ENCODE measurements around the gene MCC. TPM values are rescaled to one million over a fixed set of nuclear protein-coding genes. Genes with fewer than 3 reads are reported as not detected.
"Not testable (repeated sequence)": the region's sequence is repeated elsewhere in the genome, so short reads cannot be mapped to it uniquely, and the experiment has no call there.

The MCC gene
- total and polyA plus RNA-seq, 2 donors from 2014 or later: 2.4 to 20.6 TPM

DNA sequence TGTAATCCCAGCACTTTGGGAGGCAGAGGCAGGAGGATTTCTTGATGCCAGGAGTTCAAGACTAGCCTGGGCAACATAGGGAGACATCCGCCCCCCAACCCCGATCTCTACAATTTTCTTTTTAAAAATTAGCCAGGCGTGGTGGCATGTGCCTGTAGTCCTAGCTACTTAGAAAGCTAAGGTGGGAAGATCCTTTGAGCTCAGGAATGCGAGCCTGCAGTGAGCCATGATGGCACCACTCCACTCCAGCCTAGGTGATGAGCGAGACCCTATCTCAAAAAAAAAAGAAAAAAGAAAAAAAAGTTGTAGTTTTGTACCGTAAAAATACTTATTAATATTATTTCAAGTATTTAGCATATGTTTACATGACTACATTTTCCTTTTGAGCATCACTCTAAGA is 82.7 kb downstream of the MCC start:
- intact Hi-C loops (cut with DNase I): no loop called here
- H3K9me3 ChIP-seq (ENCODE audit: control insufficient read depth in 2 of 3, insufficient read depth in 1 of 3, low read length in 3 of 3): no peaks in the 10 kb centered on the region
- no peak overlapping the region for H3K9ac ChIP-seq (ENCODE audit: low read length in 3 of 3)
- no peak for TF ChIP-seq CTCF (IDR thresholded peaks at IDR 0.05; ENCODE audit: borderline replicate concordance, extremely low read depth, insufficient read depth)
- DNase-seq (no peak), FAIRE-seq (no peak)
- no peak overlapping the region for H3K4me3 ChIP-seq (ENCODE audit: low read length in 3 of 3)
- H3K4me1 ChIP-seq (ENCODE audit: control insufficient read depth in 2 of 3, insufficient read depth in 2 of 3, low read depth in 1 of 3, low read length in 3 of 3): no peaks in the 10 kb centered on the region
- H3K36me3 ChIP-seq (ENCODE audit: control insufficient read depth in 2 of 3, insufficient read depth in 3 of 3, low read length in 3 of 3): no peaks in the 10 kb centered on the region
- H3K27me3 ChIP-seq (ENCODE audit: control insufficient read depth, insufficient read depth, low read length): no peaks in the 10 kb centered on the region
- H3K27ac ChIP-seq (ENCODE audit: low read depth in 2 of 2, low read length in 2 of 2): no peak overlapping the region

- FAIRE-seq: no peak
- Histone ChIP-seq H3K9me3 (ENCODE audit: control insufficient read depth in 2 of 3, insufficient read depth in 1 of 3, low read length in 3 of 3) (no peaks in the 10 kb centered on the region), H3K27me3 (ENCODE audit: control insufficient read depth, insufficient read depth, low read length) (no peaks in the 10 kb centered on the region), H3K4me1 (ENCODE audit: control insufficient read depth in 2 of 3, insufficient read depth in 2 of 3, low read depth in 1 of 3, low read length in 3 of 3) (no peaks in the 10 kb centered on the region), H3K4me3 (ENCODE audit: low read length in 3 of 3) (no peak overlapping the region), H3K9ac (ENCODE audit: low read length in 3 of 3) (no peak overlapping the region), H3K36me3 (ENCODE audit: control insufficient read depth in 2 of 3, insufficient read depth in 3 of 3, low read length in 3 of 3) (no peaks in the 10 kb centered on the region), H3K27ac (ENCODE audit: low read depth in 2 of 2, low read length in 2 of 2) (no peak overlapping the region)
- TF ChIP-seq CTCF (IDR thresholded peaks at IDR 0.05; ENCODE audit: borderline replicate concordance, extremely low read depth, insufficient read depth): no peak
- intact Hi-C loops (cut with DNase I): no loop called here
- DNase-seq: no peak
Observed at GRCh38 chr5:113404269-113404668, 84.0 kb downstream of the MCC start.

DNA sequence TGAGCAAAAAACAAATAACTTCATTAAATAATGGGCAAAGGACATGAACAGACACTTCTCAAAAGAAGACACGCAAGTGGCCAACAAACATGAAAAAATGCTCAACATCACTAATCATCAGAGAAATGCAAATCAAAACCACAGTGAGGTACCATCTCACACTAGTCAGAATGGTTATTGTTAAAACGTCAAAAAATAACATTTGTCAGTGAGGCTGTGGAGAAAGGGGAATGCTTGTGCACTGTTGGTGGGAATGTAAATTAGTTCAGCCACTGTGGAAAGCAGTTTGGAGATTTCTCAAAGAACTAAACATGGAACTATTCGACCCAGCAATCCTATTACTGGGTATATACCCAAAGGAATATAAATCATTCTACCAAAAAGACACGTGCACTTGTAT is 90.3 kb downstream of the MCC start:
- H3K27ac ChIP-seq (ENCODE audit: low read depth in 2 of 2, low read length in 2 of 2); FAIRE-seq; H3K9me3 ChIP-seq (ENCODE audit: control insufficient read depth in 2 of 3, insufficient read depth in 1 of 3, low read length in 3 of 3); H3K4me3 ChIP-seq (ENCODE audit: low read length in 3 of 3); H3K4me1 ChIP-seq (ENCODE audit: control insufficient read depth in 2 of 3, insufficient read depth in 2 of 3, low read depth in 1 of 3, low read length in 3 of 3); H3K27me3 ChIP-seq (ENCODE audit: control insufficient read depth, insufficient read depth, low read length); intact Hi-C loops (cut with DNase I); DNase-seq; H3K9ac ChIP-seq (ENCODE audit: low read length in 3 of 3); H3K36me3 ChIP-seq (ENCODE audit: control insufficient read depth in 2 of 3, insufficient read depth in 3 of 3, low read length in 3 of 3): not testable (repeated sequence)

GRCh38 chr5:113397046-113397445 is 91.2 kb downstream of the MCC start:
- no peaks in the 10 kb centered on the region for H3K36me3 ChIP-seq (ENCODE audit: control insufficient read depth in 2 of 3, insufficient read depth in 3 of 3, low read length in 3 of 3)
- no peak for DNase-seq
- intact Hi-C loops (cut with DNase I): no loop called here
- no peak overlapping the region for H3K27ac ChIP-seq (ENCODE audit: low read depth in 2 of 2, low read length in 2 of 2)
- no peaks in the 10 kb centered on the region for H3K9me3 ChIP-seq (ENCODE audit: control insufficient read depth in 2 of 3, insufficient read depth in 1 of 3, low read length in 3 of 3)
- H3K27me3 ChIP-seq (ENCODE audit: control insufficient read depth, insufficient read depth, low read length): no peaks in the 10 kb centered on the region
- no peak for TF ChIP-seq CTCF (IDR thresholded peaks at IDR 0.05; ENCODE audit: borderline replicate concordance, extremely low read depth, insufficient read depth)
- no peak for FAIRE-seq
- no peak overlapping the region for H3K9ac ChIP-seq (ENCODE audit: low read length in 3 of 3)
- no peaks in the 10 kb centered on the region for H3K4me1 ChIP-seq (ENCODE audit: control insufficient read depth in 2 of 3, insufficient read depth in 2 of 3, low read depth in 1 of 3, low read length in 3 of 3)
- no peak overlapping the region for H3K4me3 ChIP-seq (ENCODE audit: low read length in 3 of 3)

All from kidney (tissue), 14 donors.